ENCODE data around the gene ADD3. TPM values are rescaled to one million over a fixed set of nuclear protein-coding genes. Genes with fewer than 3 reads are reported as not detected.

ADD3 gene
- total RNA-seq, 1 experiment from 2014 or later, result 59.9 TPM

- H4K8ac ChIP-seq (replicated peaks; ENCODE audit: insufficient read length, low read depth, low read length), result no peak overlapping the region
- no peak overlapping the region for H3K14ac ChIP-seq (ENCODE audit: insufficient read depth, low read length)
- H3K27ac Mint-ChIP-seq, result no peak overlapping the region
- H3K79me2 ChIP-seq (ENCODE audit: insufficient read depth, low read length), result no peaks in the 10 kb centered on the region; the same call in 1 of the 2 replicates
- H3K4me1 Mint-ChIP-seq, result peaks cover 5 to 8% of the 10 kb centered on the region in 2 experiments
- no peak overlapping the region for H2AK5ac ChIP-seq (ENCODE audit: insufficient read length, low read length)
- no CpG with 5 or more reads among the region's 2 CpGs for WGBS (ENCODE audit: extremely low coverage, insufficient read length, low lambda C conversion rate)
- H3K23ac ChIP-seq (ENCODE audit: insufficient read length, low read depth, low read length), result no peak overlapping the region
- no peak overlapping the region for H3K27ac ChIP-seq (ENCODE audit: insufficient read length, low read depth, low read length)
- no peaks in the 10 kb centered on the region for H3K27me3 Mint-ChIP-seq (ENCODE audit: low read depth)
- H3K56ac ChIP-seq (ENCODE audit: insufficient read length, low read depth, low read length), result no peak overlapping the region
- no peaks in the 10 kb centered on the region for H3K27me3 ChIP-seq (ENCODE audit: insufficient read depth, low read length)
- H3K23me2 ChIP-seq (ENCODE audit: insufficient read length, low read depth, low read length, poor library complexity, severe bottlenecking), result no peaks in the 10 kb centered on the region
- H3K79me1 ChIP-seq (ENCODE audit: insufficient read depth, low read depth, low read length, poor library complexity, severe bottlenecking), result peaks cover 4% of the 10 kb centered on the region
- H3K36me3 Mint-ChIP-seq (ENCODE audit: insufficient read depth in 1 of 3, low read depth in 3 of 3), result no peaks in the 10 kb centered on the region
- H2AFZ ChIP-seq (ENCODE audit: low read length), result no peak overlapping the region
- H3K4me3 Mint-ChIP-seq, result no peak overlapping the region
- H3K4me1 ChIP-seq (ENCODE audit: insufficient read depth, low read length), result no peaks in the 10 kb centered on the region
- H2BK5ac ChIP-seq (ENCODE audit: insufficient read length, low read length), result no peak overlapping the region
- H3T11ph ChIP-seq (ENCODE audit: low read length), result no peak overlapping the region
- H3K9me3 Mint-ChIP-seq, result no peaks in the 10 kb centered on the region
- no peak for TF ChIP-seq CTCF (conservative IDR thresholded peaks at IDR 0.05)
- H3K4ac ChIP-seq (ENCODE audit: low read depth, low read length), result no peak overlapping the region
- no peak overlapping the region for H2BK12ac ChIP-seq (ENCODE audit: insufficient read length, low read depth, low read length)
- no peak overlapping the region for H3K18ac ChIP-seq (ENCODE audit: insufficient read length, low read depth, low read length)
- no peak overlapping the region for H4K5ac ChIP-seq (ENCODE audit: insufficient read length, low read depth, low read length)
- no peak overlapping the region for H2BK20ac ChIP-seq (ENCODE audit: low read depth, low read length, poor library complexity, severe bottlenecking)
- DNase-seq, result no peak
- H4K20me1 ChIP-seq (ENCODE audit: control insufficient read depth, insufficient read depth, insufficient read length), result no peaks in the 10 kb centered on the region
- no peak overlapping the region for H3K9ac ChIP-seq (ENCODE audit: extremely low read depth, insufficient read length, low read length)
- H3K4me2 ChIP-seq (ENCODE audit: insufficient read depth, insufficient read length, low read length), result no peak overlapping the region
- H2BK120ac ChIP-seq (ENCODE audit: low read depth, low read length, poor library complexity, severe bottlenecking), result no peak overlapping the region
- H2BK15ac ChIP-seq (ENCODE audit: low read depth, low read length), result no peak overlapping the region
- no peaks in the 10 kb centered on the region for H3K9me3 ChIP-seq (ENCODE audit: control insufficient read depth, low read depth, low read length)
- no peak overlapping the region for H4K91ac ChIP-seq (ENCODE audit: insufficient read length, low read depth, low read length)
These were observed 49.0 kb downstream of the ADD3 start for GRCh38 chr10:110056822-110057221.

Measured in H9 (cell line).